GM23338 (cell line): ENCODE data around the gene VPREB1. TPM values are rescaled to one million over a fixed set of nuclear protein-coding genes. Genes with fewer than 3 reads are reported as not detected.
A peak's percentile ranks its signal among the peaks of the same experiment; 100 is the strongest.

Experiments used
- ATAC-seq: fragments of 200-7000 bp; cut with Tn5 transposase; 3 replicates; pipeline ENCODE4 v1.9.1; 2020
- DNase-seq: peaks from one replicate; pipeline ENCODE4 v3.0.0-alpha.2; 2015; ENCODE audit warnings: low spot score
- H2AFZ ChIP-seq: fragments of 200-600 bp; sonication (generic); 2 replicates; pipeline ENCODE4 v1.8.0; 2016; ENCODE audit warnings: antibody characterized with exemption, mild to moderate bottlenecking, moderate library complexity
- H3F3A ChIP-seq: fragments of 200-600 bp; sonication (generic); replicated peaks from 2 replicates; pipeline ENCODE4 v1.8.0; 2017; ENCODE audit warnings: antibody characterized with exemption, mixed run types, low read depth
- H3K27ac ChIP-seq: fragments of 200-600 bp; sonication (generic); 2 replicates; pipeline ENCODE4 v1.6.1; 2016; ENCODE audit warnings: low read depth
- H3K27me3 ChIP-seq: fragments of 200-600 bp; sonication (generic); 2 replicates; pipeline ENCODE4 v1.8.0; 2016; ENCODE audit warnings: mild to moderate bottlenecking, mixed run types, moderate library complexity; ENCODE audit not compliant: insufficient read depth
- H3K36me3 ChIP-seq: fragments of 200-600 bp; sonication (generic); 2 replicates; pipeline ENCODE4 v1.8.0; 2016; ENCODE audit warnings: mild to moderate bottlenecking; ENCODE audit not compliant: insufficient read depth
- H3K4me1 ChIP-seq: fragments of 200-600 bp; sonication (generic); 2 replicates; pipeline ENCODE4 v1.8.0; 2016; ENCODE audit warnings: mild to moderate bottlenecking, moderate library complexity; ENCODE audit not compliant: insufficient read depth
- H3K4me2 ChIP-seq: fragments of 200-600 bp; sonication (generic); 2 replicates; pipeline ENCODE4 v1.7.1; 2017; ENCODE audit warnings: mixed run types
- H3K4me3 ChIP-seq: fragments of 200-600 bp; sonication (generic); 2 replicates; pipeline ENCODE4 v1.6.1; 2016; ENCODE audit warnings: mixed run types
- H3K79me2 ChIP-seq: fragments of 200-600 bp; sonication (generic); replicated peaks from 2 replicates; pipeline ENCODE4 v1.8.0; 2017; ENCODE audit warnings: mild to moderate bottlenecking; ENCODE audit not compliant: insufficient read depth
- H3K9me2 ChIP-seq: fragments of 200-600 bp; sonication (generic); 2 replicates; pipeline ENCODE4 v1.8.0; 2017; ENCODE audit not compliant: insufficient read depth
- H4K20me1 ChIP-seq: fragments of 200-600 bp; sonication (generic); replicated peaks from 2 replicates; pipeline ENCODE4 v1.8.0; 2017; ENCODE audit warnings: mild to moderate bottlenecking; ENCODE audit not compliant: insufficient read depth
- H3K27ac Mint-ChIP-seq: 2 replicates; pipeline ENCODE4 v1.8.0; 2020; ENCODE audit warnings: inconsistent platforms, mild to moderate bottlenecking, moderate library complexity, mixed read lengths
- H3K27me3 Mint-ChIP-seq: 3 replicates; pipeline ENCODE4 v1.8.0; 2022; ENCODE audit warnings: low read depth, mild to moderate bottlenecking, moderate library complexity, mixed read lengths, inconsistent platforms; ENCODE audit not compliant: insufficient read depth, poor library complexity
- H3K36me3 Mint-ChIP-seq: 3 replicates; pipeline ENCODE4 v1.8.0; 2021; ENCODE audit warnings: low read depth, mild to moderate bottlenecking, inconsistent platforms, moderate library complexity, mixed read lengths
- H3K4me1 Mint-ChIP-seq: 3 replicates; pipeline ENCODE4 v1.8.0; 2020; ENCODE audit warnings: mild to moderate bottlenecking, inconsistent platforms, mixed read lengths
- H3K4me3 Mint-ChIP-seq: 3 replicates; pipeline ENCODE4 v1.8.0; 2021; ENCODE audit warnings: moderate library complexity, mild to moderate bottlenecking, inconsistent platforms, mixed read lengths
- H3K9me3 Mint-ChIP-seq: 3 replicates; pipeline ENCODE4 v1.8.0; 2020; ENCODE audit warnings: moderate library complexity, mild to moderate bottlenecking, inconsistent platforms, mixed read lengths
- CREB1 ChIP-seq: fragments of 250-450 bp; sonication (Bioruptor Pico); IDR thresholded peaks from 2 replicates; pipeline ENCODE4 v1.5.0; 2020; ENCODE audit warnings: low read depth, mild to moderate bottlenecking, moderate library complexity
- EZH2 ChIP-seq: fragments of 200-600 bp; sonication (generic); IDR thresholded peaks from one replicate; pipeline ENCODE4 v1.8.0; 2017; ENCODE audit warnings: antibody characterized with exemption, mild to moderate bottlenecking, low read depth; ENCODE audit not compliant: unreplicated experiment
- EZH2phosphoT487 ChIP-seq: fragments of 200-600 bp; sonication (generic); IDR thresholded peaks from one replicate; pipeline ENCODE4 v1.8.1; 2018; ENCODE audit warnings: antibody characterized with exemption; ENCODE audit not compliant: unreplicated experiment
- JUNB ChIP-seq: IDR thresholded peaks from one replicate; pipeline ENCODE4 v1.6.1; 2016; ENCODE audit warnings: antibody characterized with exemption; ENCODE audit not compliant: unreplicated experiment
- POLR2AphosphoS5 ChIP-seq: IDR thresholded peaks from 2 replicates; pipeline ENCODE4 v1.6.1; 2016; ENCODE audit warnings: antibody characterized with exemption, low read depth
- STAT1 ChIP-seq: IDR thresholded peaks from one replicate; pipeline ENCODE4 v1.6.1; 2016; ENCODE audit warnings: antibody characterized with exemption; ENCODE audit not compliant: unreplicated experiment
- ZNF114 ChIP-seq: fragments of 250-450 bp; sonication (Bioruptor Pico); IDR thresholded peaks from 2 replicates; pipeline ENCODE4 v1.5.0; 2020; ENCODE audit warnings: mild to moderate bottlenecking, moderate library complexity
- ZNF331 ChIP-seq: fragments of 250-450 bp; sonication (Bioruptor Pico); IDR thresholded peaks from 2 replicates; pipeline ENCODE4 v1.5.0; 2020; ENCODE audit warnings: low read depth, mild to moderate bottlenecking, moderate library complexity
- polyA plus RNA-seq: library from polyadenylated mRNA; unstranded; fragments of >200 nt; fragmentation: Nextera tagmentation; extraction: Ambion mirVana; gene quantifications from 2 replicates; pipeline ENCODE4 v1.2.1, GENCODE V29; 2016
- total RNA-seq: library from RNA; depleted of rRNA; stranded (reverse); fragments of >200 nt; shearing (Covaris generic); gene quantifications from 2 replicates; pipeline ENCODE4 v1.2.3, GENCODE V29; 2014
- TF ChIP-seq, protein P1 (sequence below): IDR thresholded peaks from one replicate; pipeline ENCODE4 v1.6.1; 2018; ENCODE audit warnings: antibody characterized with exemption; ENCODE audit not compliant: unreplicated experiment
- TF ChIP-seq, protein P2 (sequence below), 2 experiments: fragments of 200-600 bp in 1 of 2; sonication (generic) in 1 of 2; conservative IDR thresholded peaks; 2 replicates each; pipeline versions ENCODE4 v1.5.1 to v1.6.1; 2016 to 2017; ENCODE audit warnings: antibody characterized with exemption in 2 of 2, low read depth in 2 of 2, mild to moderate bottlenecking in 2 of 2, moderate library complexity in 1 of 2

VPREB1 gene
- total and polyA plus RNA-seq, 2 experiments from 2014 or later = not detected

DNA sequence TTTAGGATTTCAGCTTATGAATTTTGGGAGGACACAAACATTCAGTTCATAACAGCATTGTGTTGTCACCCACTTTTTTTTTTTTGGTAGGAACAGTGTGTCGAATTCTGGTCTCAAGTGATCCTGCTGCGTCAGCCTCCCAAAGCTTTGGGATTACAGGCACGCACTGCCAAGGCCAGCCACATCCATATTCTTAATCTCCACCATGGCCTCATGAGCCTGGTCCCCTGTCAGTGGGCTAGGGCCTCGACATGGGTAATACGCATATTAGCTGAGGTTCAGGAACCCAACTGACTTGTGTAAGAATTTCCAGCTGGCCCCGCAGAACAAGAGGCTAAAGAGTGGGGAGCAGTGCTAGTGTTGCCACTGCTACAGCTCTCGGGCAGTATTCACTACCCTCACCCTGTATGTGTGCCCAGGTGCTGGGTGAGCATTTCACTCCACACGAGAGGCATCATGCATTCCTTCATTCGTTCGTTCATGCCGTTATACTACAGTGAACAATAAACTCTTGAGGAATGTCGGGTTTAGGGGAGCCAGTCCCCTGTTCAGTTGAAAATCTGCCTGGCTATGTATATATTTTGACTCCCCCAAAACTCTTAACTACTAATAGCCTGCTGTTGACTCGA lies 5.2 kb upstream of the VPREB1 start:
- H3K27ac ChIP-seq = no peak overlapping the region
- H4K20me1 ChIP-seq = peaks cover 9% of the 10 kb centered on the region
- ATAC-seq (no peak), DNase-seq (no peak)
- Mint-ChIP-seq H3K27ac (no peak overlapping the region), H3K4me1 (no peaks in the 10 kb centered on the region), H3K27me3 (peaks cover 99% of the 10 kb centered on the region), H3K9me3 (peaks cover 8% of the 10 kb centered on the region), H3K36me3 (no peaks in the 10 kb centered on the region), H3K4me3 (no peak overlapping the region)
- H3K4me3 ChIP-seq = no peak overlapping the region
- no peaks in the 10 kb centered on the region for H3K36me3 ChIP-seq
- H3K4me2 ChIP-seq = no peak overlapping the region
- H3K27me3 ChIP-seq = peaks cover 100% of the 10 kb centered on the region
- H3K79me2 ChIP-seq = no peaks in the 10 kb centered on the region
- no peak overlapping the region for H2AFZ ChIP-seq
- no peaks in the 10 kb centered on the region for H3F3A ChIP-seq
- no peaks in the 10 kb centered on the region for H3K4me1 ChIP-seq
- H3K9me2 ChIP-seq = no peaks in the 10 kb centered on the region
- TF ChIP-seq STAT1 = no peak
- TF ChIP-seq ZNF114 (CRISPR knock-in tag) = no peak
- no peak for TF ChIP-seq JUNB
- TF ChIP-seq EZH2 = peak; percentile 12
- no peak for TF ChIP-seq ZNF331 (CRISPR knock-in tag)
- TF ChIP-seq POLR2AphosphoS5 = no peak
- TF ChIP-seq, protein P1, sequence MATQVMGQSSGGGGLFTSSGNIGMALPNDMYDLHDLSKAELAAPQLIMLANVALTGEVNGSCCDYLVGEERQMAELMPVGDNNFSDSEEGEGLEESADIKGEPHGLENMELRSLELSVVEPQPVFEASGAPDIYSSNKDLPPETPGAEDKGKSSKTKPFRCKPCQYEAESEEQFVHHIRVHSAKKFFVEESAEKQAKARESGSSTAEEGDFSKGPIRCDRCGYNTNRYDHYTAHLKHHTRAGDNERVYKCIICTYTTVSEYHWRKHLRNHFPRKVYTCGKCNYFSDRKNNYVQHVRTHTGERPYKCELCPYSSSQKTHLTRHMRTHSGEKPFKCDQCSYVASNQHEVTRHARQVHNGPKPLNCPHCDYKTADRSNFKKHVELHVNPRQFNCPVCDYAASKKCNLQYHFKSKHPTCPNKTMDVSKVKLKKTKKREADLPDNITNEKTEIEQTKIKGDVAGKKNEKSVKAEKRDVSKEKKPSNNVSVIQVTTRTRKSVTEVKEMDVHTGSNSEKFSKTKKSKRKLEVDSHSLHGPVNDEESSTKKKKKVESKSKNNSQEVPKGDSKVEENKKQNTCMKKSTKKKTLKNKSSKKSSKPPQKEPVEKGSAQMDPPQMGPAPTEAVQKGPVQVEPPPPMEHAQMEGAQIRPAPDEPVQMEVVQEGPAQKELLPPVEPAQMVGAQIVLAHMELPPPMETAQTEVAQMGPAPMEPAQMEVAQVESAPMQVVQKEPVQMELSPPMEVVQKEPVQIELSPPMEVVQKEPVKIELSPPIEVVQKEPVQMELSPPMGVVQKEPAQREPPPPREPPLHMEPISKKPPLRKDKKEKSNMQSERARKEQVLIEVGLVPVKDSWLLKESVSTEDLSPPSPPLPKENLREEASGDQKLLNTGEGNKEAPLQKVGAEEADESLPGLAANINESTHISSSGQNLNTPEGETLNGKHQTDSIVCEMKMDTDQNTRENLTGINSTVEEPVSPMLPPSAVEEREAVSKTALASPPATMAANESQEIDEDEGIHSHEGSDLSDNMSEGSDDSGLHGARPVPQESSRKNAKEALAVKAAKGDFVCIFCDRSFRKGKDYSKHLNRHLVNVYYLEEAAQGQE = no peak
- TF ChIP-seq EZH2phosphoT487 = no peak
- TF ChIP-seq, protein P2, sequence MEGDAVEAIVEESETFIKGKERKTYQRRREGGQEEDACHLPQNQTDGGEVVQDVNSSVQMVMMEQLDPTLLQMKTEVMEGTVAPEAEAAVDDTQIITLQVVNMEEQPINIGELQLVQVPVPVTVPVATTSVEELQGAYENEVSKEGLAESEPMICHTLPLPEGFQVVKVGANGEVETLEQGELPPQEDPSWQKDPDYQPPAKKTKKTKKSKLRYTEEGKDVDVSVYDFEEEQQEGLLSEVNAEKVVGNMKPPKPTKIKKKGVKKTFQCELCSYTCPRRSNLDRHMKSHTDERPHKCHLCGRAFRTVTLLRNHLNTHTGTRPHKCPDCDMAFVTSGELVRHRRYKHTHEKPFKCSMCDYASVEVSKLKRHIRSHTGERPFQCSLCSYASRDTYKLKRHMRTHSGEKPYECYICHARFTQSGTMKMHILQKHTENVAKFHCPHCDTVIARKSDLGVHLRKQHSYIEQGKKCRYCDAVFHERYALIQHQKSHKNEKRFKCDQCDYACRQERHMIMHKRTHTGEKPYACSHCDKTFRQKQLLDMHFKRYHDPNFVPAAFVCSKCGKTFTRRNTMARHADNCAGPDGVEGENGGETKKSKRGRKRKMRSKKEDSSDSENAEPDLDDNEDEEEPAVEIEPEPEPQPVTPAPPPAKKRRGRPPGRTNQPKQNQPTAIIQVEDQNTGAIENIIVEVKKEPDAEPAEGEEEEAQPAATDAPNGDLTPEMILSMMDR (conservative IDR thresholded peaks at IDR 0.05; ENCODE audit: low read depth in 2 of 2) = no peak

DNA sequence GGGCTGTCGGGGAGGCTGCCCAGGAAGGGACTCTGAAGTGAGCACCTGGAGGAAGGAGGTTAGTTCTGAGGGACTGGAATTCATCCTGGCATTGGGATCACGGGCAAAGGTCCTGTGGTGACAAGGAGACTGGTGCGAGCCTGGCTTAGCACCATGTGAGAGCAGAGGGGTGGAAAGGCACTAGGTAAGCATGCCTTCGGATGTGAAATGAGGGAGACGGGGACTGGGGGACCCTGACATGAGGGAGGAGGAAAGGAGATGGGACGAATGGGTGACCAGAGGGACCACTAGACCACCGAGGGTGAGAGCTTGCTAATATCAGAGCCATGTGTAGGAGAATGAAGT lies 3.1 kb upstream of the VPREB1 start:
- DNase-seq (no peak), ATAC-seq (no peak)
- Mint-ChIP-seq H3K27ac (no peak overlapping the region), H3K36me3 (no peaks in the 10 kb centered on the region), H3K4me3 (no peak overlapping the region), H3K9me3 (peaks cover 5% of the 10 kb centered on the region), H3K4me1 (no peaks in the 10 kb centered on the region), H3K27me3 (peaks cover 99% of the 10 kb centered on the region)
- Histone ChIP-seq H3K4me1 (no peaks in the 10 kb centered on the region), H3K4me2 (no peak overlapping the region), H4K20me1 (peaks cover 3% of the 10 kb centered on the region; the same call in 1 of the 2 replicates), H3K27me3 (peaks cover 100% of the 10 kb centered on the region), H3K36me3 (no peaks in the 10 kb centered on the region), H2AFZ (no peak overlapping the region), H3F3A (no peaks in the 10 kb centered on the region), H3K27ac (no peak overlapping the region), H3K4me3 (no peak overlapping the region), H3K9me2 (no peaks in the 10 kb centered on the region), H3K79me2 (no peaks in the 10 kb centered on the region)
- TF ChIP-seq EZH2 (no peak), STAT1 (no peak), ZNF114 (CRISPR knock-in tag) (no peak), CREB1 (no peak), POLR2AphosphoS5 (no peak)
- TF ChIP-seq, protein P1 = no peak
- TF ChIP-seq, protein P2 (conservative IDR thresholded peaks at IDR 0.05; ENCODE audit: low read depth in 2 of 2) = no peak
